ENCODE measurements around the gene CCDC107.

Gene CCDC107

GRCh38 chr9:35615981-35616680, 42.0 kb upstream of the CCDC107 start:
- Histone ChIP-seq H3K4me1 (no peaks in the 10 kb centered on the region), H3K9me3 (no peaks in the 10 kb centered on the region), H3K27me3 (peaks cover 6% of the 10 kb centered on the region), H3K4me3 (ENCODE audit: low read depth, low read length) (no peak overlapping the region), H3K36me3 (no peaks in the 10 kb centered on the region)
- no peak for DNase-seq
- no peak for TF ChIP-seq CTCF (IDR thresholded peaks at IDR 0.05; ENCODE audit: low read depth, low read length)

DNA sequence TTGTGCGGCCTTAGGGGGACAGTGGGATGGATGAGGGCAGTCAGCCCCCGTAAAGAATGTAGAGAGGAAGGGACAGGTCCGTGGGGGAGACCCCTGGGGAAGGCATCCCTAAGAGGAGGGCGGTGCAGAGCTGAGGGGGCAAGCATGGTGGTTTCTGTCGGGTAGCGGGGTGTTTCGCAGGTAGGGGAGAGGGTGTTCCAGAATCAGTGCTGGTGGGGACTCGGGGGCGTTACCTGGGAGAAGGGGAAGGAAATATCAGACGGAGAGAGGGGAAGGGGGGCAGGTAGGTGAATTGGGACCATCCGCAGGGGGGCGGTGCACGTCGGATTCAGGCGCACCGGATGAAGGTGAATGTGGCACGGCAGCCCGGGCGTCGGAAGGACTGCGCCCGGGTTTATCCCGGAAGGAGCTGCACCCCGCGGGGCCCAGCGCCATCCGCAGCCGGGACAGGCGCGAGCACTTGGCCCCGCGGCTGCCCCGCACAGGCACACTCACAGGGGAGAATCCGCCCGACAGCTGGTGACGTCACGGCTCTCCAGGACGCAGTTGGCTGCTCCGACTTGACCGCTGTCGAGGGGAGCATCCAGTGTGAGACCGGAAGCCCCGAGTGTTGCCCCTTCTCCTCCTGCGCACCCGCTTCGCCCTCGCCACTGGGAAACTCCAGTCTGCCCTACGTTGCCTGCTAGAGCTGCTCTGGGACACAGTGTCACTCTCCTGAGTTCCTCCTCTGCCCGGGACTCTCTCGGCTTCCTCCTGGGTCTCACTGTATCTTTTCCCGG, 41.2 kb upstream of the CCDC107 start:
- peak overlapping the region; percentile 54 for H3K4me3 ChIP-seq (ENCODE audit: low read depth, low read length)
- no peaks in the 10 kb centered on the region for H3K4me1 ChIP-seq
- peak; percentile 61 for DNase-seq
- no peaks in the 10 kb centered on the region for H3K9me3 ChIP-seq
- no peaks in the 10 kb centered on the region for H3K36me3 ChIP-seq
- H3K27me3 ChIP-seq: peaks cover 6% of the 10 kb centered on the region
- peak; percentile 6; the same call in 1 of the 2 replicates for TF ChIP-seq CTCF (IDR thresholded peaks at IDR 0.05; ENCODE audit: low read depth, low read length)

DNA sequence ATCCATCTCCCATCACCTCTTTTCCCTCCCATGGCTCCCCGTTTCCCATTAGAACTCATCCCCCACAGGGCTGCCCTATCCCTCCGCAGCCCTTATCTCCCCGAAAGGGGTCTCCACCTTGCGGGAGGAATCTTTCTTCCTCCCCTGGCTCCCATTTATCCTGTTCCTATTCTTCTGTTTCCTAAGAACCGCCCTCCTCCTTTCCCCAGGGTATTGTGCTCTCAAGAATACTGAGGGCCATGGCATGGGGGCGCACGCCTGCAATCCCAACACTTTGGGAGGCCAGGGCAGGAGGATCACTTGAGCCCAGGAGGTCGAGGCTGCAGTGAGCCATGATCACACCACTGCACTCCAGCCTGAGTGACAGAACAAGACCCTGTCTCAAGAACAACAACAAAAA, 40.5 kb upstream of the CCDC107 start:
- peaks cover 6% of the 10 kb centered on the region for H3K27me3 ChIP-seq
- no peaks in the 10 kb centered on the region for H3K9me3 ChIP-seq
- H3K4me3 ChIP-seq (ENCODE audit: low read depth, low read length): peak overlapping the region; percentile 54
- H3K36me3 ChIP-seq: no peaks in the 10 kb centered on the region
- H3K4me1 ChIP-seq: no peaks in the 10 kb centered on the region
- no peak for TF ChIP-seq CTCF (IDR thresholded peaks at IDR 0.05; ENCODE audit: low read depth, low read length)
- no peak for DNase-seq

DNA sequence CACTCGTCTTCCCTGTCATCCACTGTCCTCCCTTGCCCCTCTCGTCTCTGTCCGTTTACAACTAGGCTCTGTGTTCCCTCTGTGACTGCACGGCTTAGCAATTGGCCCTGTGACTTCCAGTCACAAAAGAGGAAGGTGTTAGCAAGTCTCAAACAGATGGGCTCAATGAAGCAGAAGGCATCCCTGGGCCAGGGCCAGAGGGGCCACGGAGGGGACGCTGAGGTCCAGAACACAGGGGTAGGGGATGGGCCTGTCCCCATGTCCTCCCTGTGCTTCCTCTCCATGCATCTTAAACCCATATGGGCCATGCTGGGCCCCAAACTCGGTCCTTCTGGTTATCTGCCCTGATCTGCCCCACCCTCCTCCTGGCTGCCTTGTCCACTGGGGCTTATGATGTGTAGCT, 39.8 kb upstream of the CCDC107 start, which contains the start of gene CD72:
Gene CD72, minus strand, starts transcription at position 89 of the 403 bp plus-strand sequence. CDS start 110 bp downstream, outside the sequence.
- TF ChIP-seq CTCF (IDR thresholded peaks at IDR 0.05; ENCODE audit: low read depth, low read length): no peak
- Histone ChIP-seq H3K36me3 (no peaks in the 10 kb centered on the region), H3K9me3 (no peaks in the 10 kb centered on the region), H3K27me3 (peaks cover 6% of the 10 kb centered on the region), H3K4me3 (ENCODE audit: low read depth, low read length) (peak within 1 kb of the TSS; percentile 54), H3K4me1 (no peaks in the 10 kb centered on the region)
- no peak for DNase-seq

DNA sequence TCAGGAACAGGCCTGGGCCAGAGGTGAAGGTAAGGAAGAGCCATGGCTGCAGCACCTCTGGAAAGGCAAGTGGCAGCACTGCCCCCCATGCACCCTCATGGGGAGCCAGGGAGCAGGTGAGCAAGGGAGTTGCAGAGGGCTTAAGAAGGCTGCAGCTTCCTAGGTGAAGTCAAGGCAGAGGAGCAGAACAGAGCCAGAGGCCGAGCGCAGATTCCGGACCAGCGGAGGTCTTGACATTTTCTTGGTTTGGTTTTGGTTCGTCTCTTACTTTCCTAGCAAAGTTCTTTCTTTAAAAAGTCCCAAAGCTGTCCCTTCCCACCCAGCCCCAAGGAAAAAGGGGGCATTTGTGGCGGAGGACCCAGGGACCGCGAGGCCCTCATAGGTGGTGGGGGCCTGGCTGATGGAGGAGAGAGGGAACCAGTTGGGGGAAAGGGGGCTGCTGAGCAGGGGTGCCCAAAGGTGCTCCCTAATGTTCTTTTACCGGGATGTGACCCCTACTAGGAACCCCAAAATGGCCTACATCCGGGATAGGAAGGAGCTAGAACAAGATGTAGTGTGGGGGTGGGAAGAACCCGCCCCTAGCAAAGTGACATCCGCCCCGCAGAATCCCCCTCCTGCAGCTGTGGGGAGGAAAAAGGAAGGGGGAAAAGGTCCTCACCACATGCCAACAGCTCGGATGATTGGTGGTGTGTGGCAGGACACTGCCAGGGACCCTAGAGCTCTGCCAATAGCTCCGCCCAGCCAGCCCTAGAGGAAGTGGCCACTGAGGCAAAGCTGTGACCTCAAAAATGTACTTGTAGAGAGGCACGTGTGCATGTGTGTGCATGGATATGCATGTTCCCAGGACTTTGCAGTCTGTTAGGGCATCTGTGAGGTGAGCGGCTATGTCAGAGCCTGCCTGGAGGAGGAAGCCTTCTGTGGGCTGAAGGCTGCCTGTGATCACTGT, 39.0 kb upstream of the CCDC107 start:
- Histone ChIP-seq H3K4me3 (ENCODE audit: low read depth, low read length) (no peak overlapping the region), H3K4me1 (no peaks in the 10 kb centered on the region), H3K9me3 (no peaks in the 10 kb centered on the region), H3K27me3 (peaks cover 6% of the 10 kb centered on the region), H3K36me3 (no peaks in the 10 kb centered on the region)
- no peak for TF ChIP-seq CTCF (IDR thresholded peaks at IDR 0.05; ENCODE audit: low read depth, low read length)
- no peak for DNase-seq
